ENCODE results near the gene ERCC5. TPM values are rescaled to one million over a fixed set of nuclear protein-coding genes. Genes with fewer than 3 reads are reported as not detected.

ERCC5 gene
- total and polyA plus RNA-seq, 7 donors, result 13.5 to 37.4 (median 24.3) TPM

DNA sequence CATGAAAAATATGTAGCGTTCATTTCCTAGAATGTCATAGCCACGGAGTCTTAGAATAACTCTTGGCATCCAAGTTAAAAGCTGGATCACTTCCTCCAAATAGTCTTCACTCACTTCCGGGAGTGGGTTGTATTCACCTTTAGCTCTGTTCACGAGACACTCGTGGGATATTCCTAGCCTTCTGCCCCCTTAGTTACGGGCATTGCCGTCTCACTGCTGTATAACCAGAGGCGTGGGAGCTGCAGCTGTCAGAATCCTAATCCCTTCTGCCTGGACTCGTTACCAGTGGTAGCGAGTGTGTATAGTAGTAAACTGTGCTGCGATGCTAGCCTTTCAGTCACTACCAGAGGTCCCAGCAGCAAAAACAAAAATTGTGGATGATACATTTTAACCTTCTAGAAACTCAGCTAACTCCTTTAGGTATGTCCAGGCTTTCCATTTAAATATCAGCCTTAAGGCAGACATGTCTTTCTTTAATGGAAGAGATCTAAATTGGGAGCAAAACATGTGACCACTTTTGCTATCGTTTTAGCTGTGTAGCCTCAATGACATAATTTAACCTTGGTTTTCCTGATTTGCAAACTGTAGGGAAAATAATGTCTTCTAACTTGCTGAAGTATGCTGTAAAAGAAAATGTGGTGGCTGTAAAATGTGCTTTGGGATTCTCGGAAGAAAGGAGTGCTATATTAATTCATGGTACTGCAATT lies 34.1 kb downstream of the ERCC5 start:
- peak overlapping the region; percentile 73 for H3K27ac ChIP-seq
- ATAC-seq, result peak; percentile 75 to 90 (median 80)

GRCh38 chr13:102881819-102882686 lies 36.2 kb downstream of the ERCC5 start:
- intact Hi-C loops (cut with DNase I), result no loop called here
- 41 to 67% (median 55%) methylated on average over 4 of the region's 4 CpGs for WGBS, 3 donors
- H3K4me1 ChIP-seq, result peaks cover 34% of the 10 kb centered on the region
- peak in 1 of 4 donors; percentile 63 for ATAC-seq
- H3K4me3 ChIP-seq, result no peak overlapping the region
- TF ChIP-seq, protein P1, sequence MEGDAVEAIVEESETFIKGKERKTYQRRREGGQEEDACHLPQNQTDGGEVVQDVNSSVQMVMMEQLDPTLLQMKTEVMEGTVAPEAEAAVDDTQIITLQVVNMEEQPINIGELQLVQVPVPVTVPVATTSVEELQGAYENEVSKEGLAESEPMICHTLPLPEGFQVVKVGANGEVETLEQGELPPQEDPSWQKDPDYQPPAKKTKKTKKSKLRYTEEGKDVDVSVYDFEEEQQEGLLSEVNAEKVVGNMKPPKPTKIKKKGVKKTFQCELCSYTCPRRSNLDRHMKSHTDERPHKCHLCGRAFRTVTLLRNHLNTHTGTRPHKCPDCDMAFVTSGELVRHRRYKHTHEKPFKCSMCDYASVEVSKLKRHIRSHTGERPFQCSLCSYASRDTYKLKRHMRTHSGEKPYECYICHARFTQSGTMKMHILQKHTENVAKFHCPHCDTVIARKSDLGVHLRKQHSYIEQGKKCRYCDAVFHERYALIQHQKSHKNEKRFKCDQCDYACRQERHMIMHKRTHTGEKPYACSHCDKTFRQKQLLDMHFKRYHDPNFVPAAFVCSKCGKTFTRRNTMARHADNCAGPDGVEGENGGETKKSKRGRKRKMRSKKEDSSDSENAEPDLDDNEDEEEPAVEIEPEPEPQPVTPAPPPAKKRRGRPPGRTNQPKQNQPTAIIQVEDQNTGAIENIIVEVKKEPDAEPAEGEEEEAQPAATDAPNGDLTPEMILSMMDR (IDR thresholded peaks at IDR 0.05), result no peak
- no peaks in the 10 kb centered on the region for H3K27me3 ChIP-seq (ENCODE audit: insufficient read depth in 3 of 3, low read length in 2 of 3)
- H3K36me3 ChIP-seq (ENCODE audit: insufficient read depth in 1 of 2, low read depth in 1 of 2), result peaks cover 0 to 6% of the 10 kb centered on the region in 2 donors
- no peak for DNase-seq
- H3K27ac ChIP-seq, result peak overlapping the region; percentile 38
- no peaks in the 10 kb centered on the region for H3K9me3 ChIP-seq

More for the DNA sequence above, 34.1 kb downstream of the ERCC5 start:
- Histone ChIP-seq H3K4me1 (peaks cover 41% of the 10 kb centered on the region), H3K36me3 (ENCODE audit: insufficient read depth in 1 of 2, low read depth in 1 of 2) (peaks cover 5 to 26% of the 10 kb centered on the region in 2 donors), H3K4me3 (peak overlapping the region; percentile 48), H3K9me3 (no peaks in the 10 kb centered on the region), H3K27me3 (ENCODE audit: insufficient read depth in 3 of 3, low read length in 2 of 3) (no peaks in the 10 kb centered on the region)
- whole genome bisulfite sequencing, 3 donors, result 18 to 43% (median 27%) methylated on average over 13 of the region's 13 CpGs
- TF ChIP-seq, protein P1 (IDR thresholded peaks at IDR 0.05), result no peak
- DNase-seq, result no peak
- intact Hi-C loops (cut with DNase I), result no loop called here

DNA sequence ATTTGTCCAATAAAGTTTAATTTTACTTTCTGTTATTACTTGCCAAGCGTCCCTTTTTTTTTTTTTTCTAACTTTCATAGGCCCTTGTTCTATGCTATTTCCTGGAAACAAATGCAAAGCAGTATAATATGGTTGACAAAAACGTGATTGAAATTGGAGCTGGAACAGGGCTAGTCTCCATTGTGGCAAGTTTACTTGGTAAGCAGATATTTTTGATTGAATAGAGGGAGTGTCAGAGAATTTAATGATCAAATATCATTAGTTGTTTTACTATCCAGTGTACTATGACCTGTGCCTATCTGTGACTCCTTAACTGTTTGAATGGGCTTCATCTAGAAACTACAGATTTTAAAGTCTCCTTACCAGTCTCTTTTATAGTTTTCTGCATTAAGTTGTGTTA lies 46.7 kb downstream of the ERCC5 start:
- Histone ChIP-seq H3K27ac (no peak overlapping the region), H3K36me3 (ENCODE audit: insufficient read depth in 1 of 2, low read depth in 1 of 2) (no peaks in the 10 kb centered on the region), H3K9me3 (no peaks in the 10 kb centered on the region), H3K27me3 (ENCODE audit: insufficient read depth in 3 of 3, low read length in 2 of 3) (no peaks in the 10 kb centered on the region), H3K4me1 (peaks cover under 1% of the 10 kb centered on the region), H3K4me3 (no peak overlapping the region)
- ATAC-seq (no peak), DNase-seq (no peak)
- TF ChIP-seq, protein P1 (IDR thresholded peaks at IDR 0.05), result no peak
- intact Hi-C loops (cut with DNase I), result no loop called here
- WGBS, 3 donors, result 60 to 71% (median 60%) methylated on average over 2 of the region's 2 CpGs

DNA sequence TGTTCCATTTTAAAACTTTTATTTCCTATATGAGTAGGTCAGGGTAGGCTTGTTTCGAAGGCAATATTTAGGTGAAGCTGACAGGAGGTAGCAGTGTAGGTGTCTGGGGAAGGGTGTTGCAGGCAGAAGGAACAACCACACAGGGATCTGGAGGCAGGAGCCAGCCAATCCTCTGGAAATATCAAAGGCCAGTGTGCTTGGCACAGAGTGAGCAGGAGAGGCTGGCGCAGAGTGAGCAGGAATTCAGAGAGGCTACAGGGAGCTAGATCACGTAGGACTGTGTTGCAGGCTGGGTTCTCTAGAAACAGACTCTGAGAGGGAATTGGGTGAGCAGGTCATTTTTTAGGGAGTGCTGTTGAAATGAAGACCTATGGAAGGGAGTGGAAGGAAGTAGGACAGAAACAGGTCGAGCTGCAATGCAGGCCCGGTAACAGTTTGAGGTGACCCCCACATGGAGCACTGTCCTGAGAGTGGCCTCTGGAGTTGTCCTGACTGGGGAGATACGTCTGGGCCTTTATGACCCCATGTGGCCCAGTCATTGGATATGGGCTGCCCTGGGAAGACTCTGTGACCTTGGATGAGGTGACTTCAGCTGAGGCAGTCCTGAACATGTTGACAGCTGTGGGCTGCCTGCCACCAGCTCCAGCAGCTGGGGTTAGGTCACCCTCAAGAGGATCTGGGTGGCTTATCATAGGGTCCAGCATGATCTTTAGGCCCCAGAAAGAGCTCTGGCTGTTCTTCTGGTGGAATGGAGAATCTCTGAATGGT lies 51.7 kb downstream of the ERCC5 start:
- peaks cover 15% of the 10 kb centered on the region for H3K4me1 ChIP-seq
- H3K9me3 ChIP-seq, result no peaks in the 10 kb centered on the region
- H3K27me3 ChIP-seq (ENCODE audit: insufficient read depth in 3 of 3, low read length in 2 of 3), result no peaks in the 10 kb centered on the region
- WGBS, 3 donors, result 37 to 60% (median 40%) methylated on average over 6 of the region's 6 CpGs
- no peaks in the 10 kb centered on the region for H3K36me3 ChIP-seq (ENCODE audit: insufficient read depth in 1 of 2, low read depth in 1 of 2)
- intact Hi-C loops (cut with DNase I), result no loop called here
- no peak overlapping the region for H3K4me3 ChIP-seq
- H3K27ac ChIP-seq, result peak overlapping the region; percentile 53
- peak; percentile 93 to 98 (median 95) for ATAC-seq
- TF ChIP-seq, protein P1 (IDR thresholded peaks at IDR 0.05), result no peak
- DNase-seq, result peak; percentile 37 to 66

Data from psoas muscle (tissue), 8 donors.